ENCODE data around the gene TMTC3.

GRCh38 chr12:88172844-88173407 is 30.8 kb downstream of the TMTC3 start:
- TF ChIP-seq CTCF (IDR thresholded peaks at IDR 0.05): no peak
- no peak for TF ChIP-seq POLR2A (IDR thresholded peaks at IDR 0.05)

All from lower leg skin (tissue), 3 donors.